Psoas muscle (tissue), 8 donors: Measurements from ENCODE around the gene PSIP1. TPM values are rescaled to one million over a fixed set of nuclear protein-coding genes. Genes with fewer than 3 reads are reported as not detected.

Source experiments
- ATAC-seq, 4 donors: fragments of 200-7000 bp; cut with Tn5 transposase; one replicate each; pipeline ENCODE4 v1.9.1; 2020; ENCODE audit warnings: moderate library complexity in 3 of 4, mild to moderate bottlenecking in 2 of 4
- DNase-seq, 2 donors: peaks; one replicate each; pipeline ENCODE4 v3.0.0-alpha.2; 2020
- H3K27ac ChIP-seq: fragments of 200-600 bp; one replicate; pipeline ENCODE4 v1.8.0; 2022
- H3K27me3 ChIP-seq, 3 donors: fragments of 200-600 bp in 1 of 3; one replicate each; pipeline versions ENCODE4 v1.6.1 to v1.8.0; 2013 to 2022; ENCODE audit warnings: low read length in 2 of 3, mild to moderate bottlenecking in 2 of 3, moderate library complexity in 1 of 3; ENCODE audit not compliant: insufficient read depth in 3 of 3
- H3K36me3 ChIP-seq, 2 donors: fragments of 200-600 bp in 1 of 2; one replicate each; pipeline versions ENCODE4 v1.6.1 to v1.8.0; 2013 to 2022; ENCODE audit warnings: low read depth in 1 of 2, mild to moderate bottlenecking in 1 of 2, moderate library complexity in 1 of 2; ENCODE audit not compliant: insufficient read depth in 1 of 2
- H3K4me1 ChIP-seq: fragments of 200-600 bp; one replicate; pipeline ENCODE4 v1.8.0; 2022
- H3K4me3 ChIP-seq: fragments of 200-600 bp; one replicate; pipeline ENCODE4 v1.8.0; 2022; ENCODE audit warnings: mild to moderate bottlenecking
- H3K9me3 ChIP-seq: fragments of 200-600 bp; one replicate; pipeline ENCODE4 v1.8.0; 2022
- WGBS, 3 donors: extraction: QIAGEN DNeasy Blood & Tissue Kit; methylation state at CpG; one replicate each; pipeline versions ENCODE4 v1.1.6 to v1.1.7; 2013; 5-methylcytosine and 5-hydroxymethylcytosine counted together
- intact Hi-C, 2 donors: fragments of 100-400 bp; cut with DNase I; formaldehyde crosslinking; loops; one replicate each; pipeline versions ENCODE4 v1.11.0 to v1.14.2; 2022
- long read RNA-seq, 2 donors: library from polyadenylated mRNA; unstranded; transcript quantifications; one replicate each; pipeline ENCODE4 v2.0.0, GENCODE V29; 2021
- polyA plus RNA-seq, 3 donors: library from polyadenylated mRNA; stranded (reverse); fragments of 200-250 nt; gene quantifications; one replicate each; pipeline ENCODE4 v1.2.3, GENCODE V29; 2013
- total RNA-seq, 4 donors: library from RNA; stranded (reverse); fragmentation: NEBNext Ultra II Directional in 2 of 4; extraction: Animal tissue kit (Norgen Biotek cat#: 25700) in 2 of 4; gene quantifications; one replicate each; pipeline versions ENCODE4 v1.2.1 to v1.2.4, GENCODE V29; 2021 to 2023
- TF ChIP-seq, protein P1 (sequence below): fragments of 200-600 bp; IDR thresholded peaks from one replicate; pipeline ENCODE4 v1.8.0; 2022; ENCODE audit warnings: antibody characterized with exemption
- donor health status: healthy with polysubstance abuse.
- donor health status: DM: no; HTN: no; CAD: no; lungs with moderate emphysema.
- donor health status: Bipolar disorder and iron deficiency.
- donor health status: healthy.
- donor health status: DM: yes; HTN: yes; CAD: no.
- donor health status: DM: no; HTN: no; CAD: no.
- donor health status: DM: no; HTN: no; CAD: no.
- donor health status: DM: yes; HTN: yes; CAD: no.

Gene PSIP1
- 10 to 100 TPM; 13.0 to 19.2 (median 18.2) TPM for total RNA-seq
- 10 to 100 TPM in 2 of 3 donors, 1 to 10 TPM in 1; 5.3 to 12.1 (median 12.1) TPM for polyA plus RNA-seq
- long read RNA-seq, donor 1, partial matches to known transcripts, result 10 of 17 reads
- long read RNA-seq, donor 1, other reads (novel, unspliced or antisense), result 3 of 17 reads
- long read RNA-seq, donor 2, transcript PSIP1-203 (16 exons, 3,391 nt), result major isoform, 5 of 25 reads
- long read RNA-seq, donor 2, transcript PSIP1-204 (16 exons, 3,364 nt), result major isoform, 5 of 25 reads
- long read RNA-seq, donor 2, partial matches to known transcripts, result 9 of 25 reads
- long read RNA-seq, donor 2, other reads (novel, unspliced or antisense), result 4 of 25 reads

DNA sequence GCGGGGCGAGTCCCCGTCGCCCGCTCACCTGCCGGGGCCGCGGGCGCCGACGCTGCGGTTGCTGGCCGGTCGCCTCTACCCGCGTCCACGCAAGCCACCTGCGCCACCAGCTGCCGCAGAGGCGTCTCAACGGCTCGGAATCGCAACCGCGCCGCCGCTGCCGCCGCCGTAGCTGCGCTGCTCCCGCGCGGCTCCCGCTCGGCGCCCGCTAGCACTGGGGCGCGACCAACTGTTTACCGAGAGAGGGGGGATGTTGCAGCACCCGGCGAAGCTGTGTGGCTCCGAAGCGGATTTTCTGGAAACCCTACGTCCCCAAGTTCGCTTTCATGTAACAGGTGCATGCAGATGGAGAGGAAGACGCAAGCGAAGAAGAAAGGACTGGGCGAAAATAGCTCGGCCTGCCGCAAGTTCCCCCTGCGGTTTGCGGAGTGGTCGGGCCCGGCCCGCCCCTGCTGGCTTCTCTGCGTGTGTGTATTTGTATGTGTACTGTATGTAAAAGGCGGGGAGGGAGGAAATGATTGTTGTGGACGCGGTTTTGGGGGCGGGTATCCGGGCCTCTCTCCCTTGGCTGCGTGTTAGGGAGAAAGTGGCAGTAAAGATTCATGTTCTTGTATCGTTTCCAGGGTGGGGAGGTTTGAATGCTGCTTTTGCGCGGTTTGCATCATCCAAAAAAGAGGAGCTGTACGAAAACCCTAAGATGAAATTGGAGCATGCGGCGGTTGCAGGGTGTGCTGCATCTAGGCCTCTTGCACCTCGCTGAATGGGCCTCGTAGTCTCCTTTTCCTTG, at the start of gene PSIP1:
Gene PSIP1, minus strand, starts transcription at position 182 of the 787 bp plus-strand sequence. CDS start 782 bp downstream, outside the sequence.
- Histone ChIP-seq H3K9me3 (no peaks in the 10 kb centered on the region), H3K27me3 (no peaks in the 10 kb centered on the region), H3K27ac (peak within 1 kb of the TSS; percentile 93), H3K4me1 (peaks cover 9% of the 10 kb centered on the region), H3K4me3 (peak within 1 kb of the TSS; percentile 98), H3K36me3 (peaks cover 5 to 21% of the 10 kb centered on the region in 2 donors)
- DNase-seq (peak; percentile 80 to 88), ATAC-seq (peak; percentile 89 to 95 (median 94))
- intact Hi-C loops, result loop anchor here in 1 of 2 donors (2.0 to 10.0 kb wide), 3 partner anchors 42 to 206 kb away; partner anchors contain the start of genes CCDC171, SNAPC3 and TTC39B
- 0% methylated on average over 60 to 72 of the region's 72 CpGs for WGBS, 3 donors
- TF ChIP-seq, protein P1, sequence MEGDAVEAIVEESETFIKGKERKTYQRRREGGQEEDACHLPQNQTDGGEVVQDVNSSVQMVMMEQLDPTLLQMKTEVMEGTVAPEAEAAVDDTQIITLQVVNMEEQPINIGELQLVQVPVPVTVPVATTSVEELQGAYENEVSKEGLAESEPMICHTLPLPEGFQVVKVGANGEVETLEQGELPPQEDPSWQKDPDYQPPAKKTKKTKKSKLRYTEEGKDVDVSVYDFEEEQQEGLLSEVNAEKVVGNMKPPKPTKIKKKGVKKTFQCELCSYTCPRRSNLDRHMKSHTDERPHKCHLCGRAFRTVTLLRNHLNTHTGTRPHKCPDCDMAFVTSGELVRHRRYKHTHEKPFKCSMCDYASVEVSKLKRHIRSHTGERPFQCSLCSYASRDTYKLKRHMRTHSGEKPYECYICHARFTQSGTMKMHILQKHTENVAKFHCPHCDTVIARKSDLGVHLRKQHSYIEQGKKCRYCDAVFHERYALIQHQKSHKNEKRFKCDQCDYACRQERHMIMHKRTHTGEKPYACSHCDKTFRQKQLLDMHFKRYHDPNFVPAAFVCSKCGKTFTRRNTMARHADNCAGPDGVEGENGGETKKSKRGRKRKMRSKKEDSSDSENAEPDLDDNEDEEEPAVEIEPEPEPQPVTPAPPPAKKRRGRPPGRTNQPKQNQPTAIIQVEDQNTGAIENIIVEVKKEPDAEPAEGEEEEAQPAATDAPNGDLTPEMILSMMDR, result no peak

DNA sequence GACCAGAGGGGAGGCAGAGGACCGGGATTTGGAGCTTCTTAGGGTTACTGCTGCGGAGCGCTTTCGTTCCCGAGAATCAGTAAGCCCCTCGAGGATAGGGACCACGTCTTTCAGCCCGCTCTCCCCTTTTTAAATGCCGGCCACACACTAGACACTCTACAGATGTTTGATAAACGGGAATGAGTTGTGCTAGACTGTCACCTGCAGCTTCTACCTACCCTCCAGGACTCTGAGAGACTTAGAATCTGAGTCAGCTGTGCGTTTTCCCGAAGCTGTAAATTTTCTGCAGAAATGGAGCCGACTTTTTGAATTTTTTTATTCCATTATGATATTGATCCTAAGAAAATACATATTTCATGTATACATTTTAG, 42.7 kb upstream of the PSIP1 start:
- Histone ChIP-seq H3K4me1 (no peaks in the 10 kb centered on the region), H3K27me3 (no peaks in the 10 kb centered on the region), H3K4me3 (peak overlapping the region; percentile 79), H3K36me3 (no peaks in the 10 kb centered on the region), H3K9me3 (no peaks in the 10 kb centered on the region), H3K27ac (peak overlapping the region; percentile 71)
- TF ChIP-seq, protein P1, result no peak
- intact Hi-C loops, result loop anchor here in 1 of 2 donors (2.0 kb wide), 1 partner anchor 43 kb away; the partner anchor contains the start of gene PSIP1
- no peak for DNase-seq
- WGBS, 3 donors, result 0 to 1% (median 1%) methylated on average over 12 to 13 of the region's 13 CpGs
- ATAC-seq, result peak in 1 of 4 donors; percentile 17

DNA sequence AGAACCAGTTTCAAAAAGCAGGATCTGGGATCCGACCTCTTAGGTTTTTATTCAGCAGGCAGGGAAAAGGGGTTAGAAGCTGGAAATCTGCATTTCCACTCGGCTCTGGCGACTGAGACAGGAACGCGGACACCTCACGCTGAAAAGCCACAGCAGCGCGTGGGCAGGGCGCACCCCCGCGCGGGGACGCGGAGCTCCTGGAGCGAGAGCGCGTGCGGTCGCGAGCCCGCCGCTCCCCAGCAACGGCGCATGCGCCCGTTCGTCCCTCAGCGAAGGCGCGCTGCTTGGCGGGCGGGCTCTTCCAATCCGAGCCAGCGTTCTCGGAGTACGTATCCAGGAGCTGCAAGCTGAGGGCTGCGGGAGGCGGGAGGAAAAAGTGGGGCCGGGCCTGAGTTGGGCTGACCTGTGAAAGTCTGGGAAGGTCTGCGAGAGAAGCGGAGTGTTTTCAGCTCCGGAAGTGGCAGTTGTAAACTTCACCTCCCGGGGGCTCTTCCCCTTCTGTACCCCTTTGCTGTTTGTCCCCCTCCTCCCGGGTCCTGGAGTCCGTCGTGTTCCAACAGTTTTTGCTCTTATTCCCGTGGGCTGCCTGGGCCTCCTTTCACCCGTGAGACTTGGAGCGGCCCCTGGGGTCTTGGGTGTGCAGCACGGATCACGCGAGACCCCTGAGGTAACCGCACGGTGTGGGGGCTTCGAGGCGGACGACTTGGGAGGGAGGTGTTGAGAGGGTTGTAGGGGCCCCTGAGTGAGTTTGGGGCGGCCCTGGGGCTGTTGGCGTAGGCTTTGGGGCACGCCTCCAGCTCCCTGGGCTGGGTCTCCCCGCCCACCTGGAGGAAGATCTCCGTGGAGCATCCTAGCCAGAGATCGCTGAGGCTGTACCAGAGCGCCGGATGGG, 42.1 kb upstream of the PSIP1 start, which contains the start of gene CCDC171:
Gene CCDC171, plus strand, starts transcription at position 408 of the 892 bp plus-strand sequence. CDS start 11,046 bp downstream, outside the sequence.
- WGBS, 3 donors, result 0% methylated on average over 60 to 65 of the region's 65 CpGs
- intact Hi-C loops, result loop anchor here in 1 of 2 donors (2.0 kb wide), 1 partner anchor 42 kb away; the partner anchor contains the start of gene PSIP1
- TF ChIP-seq, protein P1, result no peak

DNA sequence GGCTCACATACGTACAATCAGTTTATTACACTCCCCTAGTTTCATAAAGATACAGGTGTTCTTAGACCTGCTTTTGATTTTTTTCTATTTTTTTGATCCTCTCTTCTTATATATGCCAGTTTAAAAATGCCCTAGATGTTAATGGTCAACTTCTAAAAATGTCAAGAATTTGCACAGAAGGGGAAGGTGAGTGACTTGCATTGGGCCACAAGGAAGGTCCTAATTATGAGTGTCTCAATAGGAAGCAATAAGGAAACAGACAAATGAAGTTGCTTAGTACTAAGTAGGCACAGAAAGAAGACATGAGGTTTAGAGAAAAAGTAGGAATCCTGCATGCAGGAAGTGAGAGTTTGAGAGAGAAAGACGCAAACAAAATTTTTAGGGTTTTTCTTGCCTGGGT, 38.8 kb upstream of the PSIP1 start:
- no peaks in the 10 kb centered on the region for H3K27me3 ChIP-seq
- TF ChIP-seq, protein P1, result no peak
- H3K4me1 ChIP-seq, result no peaks in the 10 kb centered on the region
- no peak for DNase-seq
- H3K27ac ChIP-seq, result no peak overlapping the region
- no peak for ATAC-seq
- H3K4me3 ChIP-seq, result no peak overlapping the region
- H3K9me3 ChIP-seq, result no peaks in the 10 kb centered on the region
- intact Hi-C loops, result no loop called here
- H3K36me3 ChIP-seq, result no peaks in the 10 kb centered on the region
- 91 to 97% (median 94%) methylated on average over 2 of the region's 2 CpGs for WGBS, 3 donors

More for the DNA sequence above, 42.1 kb upstream of the PSIP1 start, which contains the start of gene CCDC171:
- Histone ChIP-seq H3K36me3 (no peaks in the 10 kb centered on the region), H3K27ac (peak within 1 kb of the TSS; percentile 71), H3K4me3 (peak within 1 kb of the TSS; percentile 79), H3K27me3 (no peaks in the 10 kb centered on the region), H3K4me1 (no peaks in the 10 kb centered on the region), H3K9me3 (no peaks in the 10 kb centered on the region)
- peak; percentile 91 to 96 for DNase-seq
- peak; percentile 96 to 99 (median 98) for ATAC-seq
